Measurements from ENCODE around the gene ALG9.

DNA sequence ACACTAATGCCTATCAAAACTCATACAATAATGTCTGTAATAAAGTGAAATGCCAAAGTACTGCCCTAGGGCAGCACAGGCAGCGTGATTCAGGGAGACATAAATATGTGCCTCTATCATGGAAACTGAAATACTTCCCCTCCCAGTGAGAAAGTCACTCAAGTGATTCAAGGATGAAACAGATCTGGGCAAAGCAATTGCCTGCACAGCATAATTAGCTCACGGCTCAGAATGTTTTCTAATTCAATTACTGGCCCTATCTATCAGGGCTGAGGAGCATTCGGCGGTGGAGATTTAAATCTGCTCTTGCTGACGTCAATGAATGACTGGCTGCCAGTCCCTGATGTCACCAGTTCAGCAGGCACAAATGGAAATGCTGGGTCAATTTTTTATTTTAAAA lies 77.5 kb downstream of the ALG9 start:
- TF ChIP-seq CTCF (IDR thresholded peaks at IDR 0.05 in 8 of 11, conservative IDR thresholded peaks at IDR 0.05 in 3 of 11) (no peak), POLR2AphosphoS5 (IDR thresholded peaks at IDR 0.05) (no peak)

Measured in spleen (tissue), 7 donors.